Motor neuron (in vitro differentiated cells): ENCODE results near the gene FHIT. TPM values are rescaled to one million over a fixed set of nuclear protein-coding genes. Genes with fewer than 3 reads are reported as not detected.
"Not testable (repeated sequence)": the region's sequence is repeated elsewhere in the genome, so short reads cannot be mapped to it uniquely, and the experiment has no call there.

Experiments
- ATAC-seq, 8 experiments: fragments of 200-7000 bp; cut with Tn5 transposase; replicated peaks in 6 of 8; 2 replicates each; pipeline ENCODE4 v1.8.0; 2021; ENCODE audit warnings: mild to moderate bottlenecking in 8 of 8, moderate library complexity in 8 of 8
- H3K27ac ChIP-seq, 2 donors: fragments of 250-450 bp; sonication (Bioruptor Pico); 2 replicates each; pipeline ENCODE4 v1.9.0; 2021; ENCODE audit warnings: antibody characterized with exemption in 2 of 2, mild to moderate bottlenecking in 2 of 2, moderate library complexity in 1 of 2
- H3K4me1 ChIP-seq, 2 donors: fragments of 250-450 bp; sonication (Bioruptor Pico); replicated peaks in 1 of 2; 2 replicates each; pipeline ENCODE4 v1.6.1; 2021; ENCODE audit warnings: antibody characterized with exemption in 2 of 2, mild to moderate bottlenecking in 2 of 2, moderate library complexity in 1 of 2
- H3K4me3 ChIP-seq, 5 donors: fragments of 250-450 bp; sonication (Bioruptor Pico); 2 replicates each; pipeline ENCODE4 v1.9.0; 2021; ENCODE audit warnings: antibody characterized with exemption in 5 of 5, mild to moderate bottlenecking in 5 of 5, moderate library complexity in 4 of 5
- WGBS, 10 experiments: fragments of 450-650 bp; shearing (Covaris generic); methylation state at CpG; one replicate each; pipeline ENCODE4 v1.0.0; 2022; 5-methylcytosine and 5-hydroxymethylcytosine counted together
- in situ Hi-C, 9 experiments: fragments of 400-800 bp; cut with MboI; loops; one replicate each; pipeline ENCODE4 v1.15.0; 2021; ENCODE audit warnings: low sequenced_read_pairs in 9 of 9, low pct_unique_long_range_greater_than_20kb in 2 of 9; ENCODE audit not compliant: unreplicated experiment in 9 of 9
- total RNA-seq, 8 experiments: library from RNA; unstranded; fragments of 300-600 nt; gene quantifications; 2 replicates each; pipeline versions ENCODE4 v1.2.3 to v1.2.4, GENCODE V29; 2022

Gene FHIT
- total RNA-seq, 8 experiments from 2014 or later = 1.6 to 25.1 (median 12.1) TPM

- H3K4me1 ChIP-seq = peaks cover 28 to 39% of the 10 kb centered on the region in 2 donors
- peak in 5 of 8 experiments; percentile 77 to 88 (median 80) for ATAC-seq
- H3K4me3 ChIP-seq = peak overlapping the region in 2 of 5 donors; percentile 4 to 11
- WGBS, 10 experiments = 0 to 59% (median 35%) methylated on average over 1 to 5 of the region's 6 CpGs; no CpG with 5 or more reads in 1 of the 10 experiments
- in situ Hi-C loops = no loop called here
- peak overlapping the region in 1 of 2 donors; percentile 34 for H3K27ac ChIP-seq
Measured at GRCh38 chr3:61078048-61078752, 173.1 kb downstream of the FHIT start.

DNA sequence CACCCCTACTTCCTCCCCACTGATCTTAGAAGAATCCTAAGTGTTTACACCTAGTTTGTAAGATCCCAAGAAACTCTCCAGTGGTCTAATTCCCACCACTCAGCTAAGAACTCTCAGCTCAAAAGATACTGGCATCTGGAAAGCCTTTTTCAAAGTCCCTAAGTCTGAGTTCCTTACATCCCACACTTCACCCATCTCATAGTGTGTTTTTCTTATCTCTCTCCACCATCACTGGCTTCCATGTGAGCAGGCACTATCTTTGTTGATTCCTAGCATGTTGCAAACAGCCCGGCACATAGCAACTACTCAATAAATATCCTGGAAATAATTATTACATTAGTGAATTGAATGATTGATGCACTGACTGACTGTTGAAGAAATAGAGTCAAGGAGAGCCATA lies 173.7 kb downstream of the FHIT start:
- in situ Hi-C loops = no loop called here
- ATAC-seq = peak in 1 of 8 experiments; percentile 2
- H3K4me1 ChIP-seq = peaks cover 29 to 44% of the 10 kb centered on the region in 2 donors
- WGBS, 10 experiments = 80 to 100% methylated on average over 1 of the region's 1 CpG; no CpG with 5 or more reads in 8 of the 10 experiments
- H3K27ac ChIP-seq = no peak overlapping the region
- no peak overlapping the region for H3K4me3 ChIP-seq

DNA sequence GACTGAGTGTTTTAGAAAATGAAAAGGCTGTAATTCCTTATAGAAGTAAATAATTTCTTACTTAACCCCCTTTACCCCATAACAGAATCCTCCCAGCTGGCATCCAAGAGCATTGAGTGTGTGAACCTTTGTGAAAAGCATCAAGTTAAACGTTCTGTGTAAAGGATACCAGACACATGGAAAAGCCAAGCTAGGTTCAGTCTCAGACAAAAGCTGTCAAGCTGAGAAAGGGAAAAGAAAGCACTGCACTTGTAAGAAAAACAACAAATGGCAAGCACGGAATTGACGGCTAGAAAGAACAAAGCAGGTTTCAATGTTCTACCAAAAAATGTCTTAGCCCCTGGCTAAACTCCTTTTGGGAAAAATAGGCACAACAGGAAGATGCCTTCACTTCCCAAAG lies 176.5 kb downstream of the FHIT start:
- no peak overlapping the region for H3K4me3 ChIP-seq
- in situ Hi-C loops = no loop called here
- 0 to 83% (median 23%) methylated on average over 1 to 3 of the region's 3 CpGs; no CpG with 5 or more reads in 2 of the 10 experiments for WGBS, 10 experiments

GRCh38 chr3:61073566-61074165 lies 177.6 kb downstream of the FHIT start:
- Histone ChIP-seq H3K4me3 (no peak overlapping the region), H3K4me1 (peaks cover 23 to 27% of the 10 kb centered on the region in 2 donors), H3K27ac (no peak overlapping the region)
- in situ Hi-C loops = no loop called here
- 25 to 93% (median 76%) methylated on average over 2 to 4 of the region's 4 CpGs; no CpG with 5 or more reads in 1 of the 10 experiments for WGBS, 10 experiments
- ATAC-seq = peak in 6 of 8 experiments; percentile 49 to 87 (median 75)

More for the DNA sequence above, 176.5 kb downstream of the FHIT start:
- ATAC-seq = no peak
- Histone ChIP-seq H3K4me1 (peaks cover 23 to 27% of the 10 kb centered on the region in 2 donors), H3K27ac (no peak overlapping the region)

DNA sequence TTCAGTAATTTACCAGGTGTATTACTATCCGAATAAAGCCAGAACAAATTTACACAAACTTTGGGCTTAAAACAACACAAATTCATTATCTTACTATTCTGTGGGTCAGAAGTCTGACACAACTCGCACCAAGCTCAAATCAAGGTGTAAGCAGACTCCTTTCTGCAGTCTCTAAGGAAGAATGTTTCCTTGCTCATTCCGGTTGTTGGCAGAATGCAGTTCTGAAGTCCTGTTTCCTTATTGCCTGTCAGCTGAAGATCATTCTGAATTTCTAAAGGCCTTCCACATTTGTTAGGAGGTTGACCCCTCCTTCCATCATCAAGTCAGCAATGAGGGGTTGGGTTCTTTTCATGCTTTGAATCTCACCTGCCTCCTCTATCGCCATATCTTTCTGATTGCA lies 183.2 kb downstream of the FHIT start:
- in situ Hi-C loops = no loop called here
- H3K4me1 ChIP-seq = peaks cover under 1 to 17% of the 10 kb centered on the region in 2 donors
- no peak overlapping the region for H3K4me3 ChIP-seq
- 38 to 100% (median 88%) methylated on average over 1 to 4 of the region's 4 CpGs; no CpG with 5 or more reads in 3 of the 10 experiments for WGBS, 10 experiments
- no peak overlapping the region for H3K27ac ChIP-seq
- no peak for ATAC-seq

DNA sequence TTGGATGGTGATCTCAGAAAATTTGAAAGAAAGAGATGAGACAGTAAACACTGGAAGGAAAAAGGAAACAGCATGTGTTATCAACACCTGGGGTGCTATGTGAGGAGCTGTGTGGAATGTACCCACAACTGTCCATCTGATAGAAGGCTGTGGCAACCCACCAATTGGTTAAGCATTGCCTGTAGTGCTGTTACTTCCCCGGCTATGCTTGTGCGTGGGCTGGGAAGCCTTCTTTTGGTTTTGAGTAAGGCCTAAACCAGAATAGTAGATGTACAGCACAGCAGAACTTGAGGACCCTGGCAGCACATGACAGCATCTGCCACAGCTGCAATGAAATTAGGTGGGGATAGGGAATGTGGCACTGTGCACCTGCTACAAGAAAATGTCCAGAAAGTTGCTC lies 184.5 kb downstream of the FHIT start:
- no peak for ATAC-seq
- 29 to 100% (median 90%) methylated on average over 1 to 2 of the region's 2 CpGs; no CpG with 5 or more reads in 4 of the 10 experiments for WGBS, 10 experiments
- H3K4me1 ChIP-seq = peaks cover 0 to 12% of the 10 kb centered on the region in 2 donors
- no peak overlapping the region for H3K27ac ChIP-seq
- no peak overlapping the region for H3K4me3 ChIP-seq
- in situ Hi-C loops = no loop called here

DNA sequence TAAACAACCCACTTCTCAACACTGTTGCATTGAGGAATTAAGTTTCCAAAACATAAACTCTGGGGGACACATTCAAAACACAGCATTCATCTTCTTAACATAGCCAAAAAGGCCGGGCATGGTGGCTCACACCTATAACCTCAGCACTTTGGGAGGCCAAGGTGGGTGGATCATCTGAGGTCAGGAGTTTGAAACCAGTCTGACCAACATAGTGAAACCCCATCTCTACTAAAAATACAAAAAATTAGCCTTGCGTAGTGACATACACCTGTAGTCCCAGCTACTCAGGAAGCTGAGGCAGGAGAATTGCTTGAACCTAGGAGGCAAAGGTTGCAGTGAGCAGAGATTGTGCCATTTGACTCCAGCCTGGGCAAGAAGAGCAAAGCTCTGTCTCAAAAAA lies 185.0 kb downstream of the FHIT start:
- WGBS, 10 experiments = 71 to 100% (median 93%) methylated on average over 1 of the region's 2 CpGs; no CpG with 5 or more reads in 6 of the 10 experiments
- in situ Hi-C loops, ATAC-seq, H3K4me3 ChIP-seq, H3K27ac ChIP-seq: not testable (repeated sequence)
- H3K4me1 ChIP-seq = peaks cover 0 to 12% of the 10 kb centered on the region in 2 donors

DNA sequence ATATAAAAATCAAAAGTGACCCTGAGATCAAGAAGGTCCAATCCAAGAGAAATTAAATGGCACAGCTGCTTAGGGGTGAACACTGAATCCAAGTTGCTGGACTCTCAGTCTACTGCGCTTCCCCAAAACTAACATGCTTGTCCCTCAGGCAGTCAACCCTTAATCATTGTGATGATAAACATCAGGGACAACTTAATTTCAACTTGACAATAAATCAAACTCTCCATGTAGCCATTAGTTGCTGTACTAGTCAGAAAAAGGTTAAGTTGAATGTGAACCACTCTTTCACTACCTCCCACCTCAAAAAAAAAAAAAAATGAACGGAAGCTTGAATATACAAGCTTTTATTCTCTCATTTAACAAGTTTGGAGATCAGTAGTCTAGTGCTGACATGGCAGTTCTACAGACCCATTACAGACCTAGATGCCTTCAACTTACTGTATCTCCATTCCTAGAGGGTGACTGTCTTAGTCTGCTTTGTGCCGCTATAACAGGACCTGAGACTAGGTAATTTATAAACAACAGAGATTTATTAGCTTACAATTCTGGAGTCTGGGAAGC lies 185.7 kb downstream of the FHIT start:
- H3K27ac ChIP-seq = no peak overlapping the region
- ATAC-seq = no peak
- H3K4me3 ChIP-seq = no peak overlapping the region
- H3K4me1 ChIP-seq = peaks cover 0 to 12% of the 10 kb centered on the region in 2 donors
- in situ Hi-C loops = no loop called here
- 20 to 100% (median 81%) methylated on average over 1 to 3 of the region's 3 CpGs; no CpG with 5 or more reads in 2 of the 10 experiments for WGBS, 10 experiments

- no peak overlapping the region for H3K27ac ChIP-seq
- peaks cover 0 to 17% of the 10 kb centered on the region in 2 donors for H3K4me1 ChIP-seq
- 32 to 100% (median 65%) methylated on average over 1 to 2 of the region's 2 CpGs; no CpG with 5 or more reads in 3 of the 10 experiments for WGBS, 10 experiments
- no peak for ATAC-seq
- in situ Hi-C loops = no loop called here
- no peak overlapping the region for H3K4me3 ChIP-seq
Measured at GRCh38 chr3:61061092-61061723, 190.0 kb downstream of the FHIT start.

- in situ Hi-C loops = no loop called here
- peak in 2 of 8 experiments; percentile 86 to 90 for ATAC-seq
- no peak overlapping the region for H3K27ac ChIP-seq
- 17 to 100% (median 85%) methylated on average over 1 to 2 of the region's 2 CpGs; no CpG with 5 or more reads in 3 of the 10 experiments for WGBS, 10 experiments
- peaks cover 0 to 10% of the 10 kb centered on the region in 2 donors for H3K4me1 ChIP-seq
- H3K4me3 ChIP-seq = no peak overlapping the region
Measured at GRCh38 chr3:61060411-61060861, 190.8 kb downstream of the FHIT start.

DNA sequence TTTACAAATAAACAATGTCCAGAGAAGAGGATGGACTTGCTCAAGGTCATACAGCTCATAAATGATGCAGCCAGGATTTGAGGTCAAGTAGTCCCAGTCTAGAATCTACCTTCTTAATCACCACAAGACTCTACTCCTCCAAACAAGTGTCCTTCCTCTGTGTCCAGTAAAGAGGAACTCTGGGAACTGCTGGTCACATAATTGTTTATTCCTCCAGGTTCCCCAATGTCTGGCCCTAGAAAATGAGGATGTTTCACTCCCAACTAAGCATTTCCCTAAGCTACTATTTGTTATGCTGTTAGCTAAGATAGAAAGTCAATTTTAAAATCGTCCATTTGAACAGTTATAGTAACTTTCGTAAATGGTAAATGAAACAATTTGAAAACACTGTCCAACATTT lies 192.4 kb downstream of the FHIT start:
- no peak overlapping the region for H3K27ac ChIP-seq
- in situ Hi-C loops = no loop called here
- H3K4me3 ChIP-seq = no peak overlapping the region
- no peak for ATAC-seq
- 53 to 100% (median 85%) methylated on average over 1 to 2 of the region's 2 CpGs; no CpG with 5 or more reads in 1 of the 10 experiments for WGBS, 10 experiments
- H3K4me1 ChIP-seq = peaks cover under 1 to 6% of the 10 kb centered on the region in 2 donors

- H3K27ac ChIP-seq = no peak overlapping the region
Measured at GRCh38 chr3:61057464-61057863, 193.8 kb downstream of the FHIT start.

More at GRCh38 chr3:61057464-61057863, 193.8 kb downstream of the FHIT start:
- Histone ChIP-seq H3K4me1 (peaks cover 6 to 9% of the 10 kb centered on the region in 2 donors), H3K4me3 (no peak overlapping the region)
- ATAC-seq = peak in 2 of 8 experiments; percentile 36 to 42
- WGBS, 10 experiments = 31 to 100% (median 76%) methylated on average over 1 to 4 of the region's 4 CpGs; no CpG with 5 or more reads in 1 of the 10 experiments
- in situ Hi-C loops = no loop called here
